ENCODE results near the gene MAMDC4.
"Not testable (repeated sequence)": the region's sequence is repeated elsewhere in the genome, so short reads cannot be mapped to it uniquely, and the experiment has no call there.

MAMDC4 gene

GRCh38 chr9:136825295-136826187 lies 26.6 kb upstream of the MAMDC4 start:
- no peak for DNase-seq

GRCh38 chr9:136826188-136826541 lies 26.0 kb upstream of the MAMDC4 start:
- DNase-seq, result no peak

- DNase-seq, result no peak
These were observed 25.2 kb upstream of the MAMDC4 start for GRCh38 chr9:136826703-136827582.

- DNase-seq, result no peak
These were observed 24.2 kb upstream of the MAMDC4 start for GRCh38 chr9:136827794-136828473.

- DNase-seq, result no peak
These were observed 23.5 kb upstream of the MAMDC4 start for GRCh38 chr9:136828474-136829140.

- no peak for DNase-seq
These were observed 22.7 kb upstream of the MAMDC4 start for GRCh38 chr9:136829412-136829811.

- no peak for DNase-seq
These were observed 21.9 kb upstream of the MAMDC4 start for GRCh38 chr9:136829981-136830885.

- DNase-seq, result no peak
These were observed 21.0 kb upstream of the MAMDC4 start for GRCh38 chr9:136831002-136831719.

- no peak for DNase-seq
These were observed 20.4 kb upstream of the MAMDC4 start for GRCh38 chr9:136831720-136832104.

GRCh38 chr9:136832581-136832980 lies 19.6 kb upstream of the MAMDC4 start:
- no peak for DNase-seq

- DNase-seq, result not testable (repeated sequence)
These were observed 18.6 kb upstream of the MAMDC4 start for GRCh38 chr9:136833381-136834048.

GRCh38 chr9:136835162-136835931 lies 16.8 kb upstream of the MAMDC4 start:
- DNase-seq, result no peak

GRCh38 chr9:136835932-136836904 lies 15.9 kb upstream of the MAMDC4 start:
- no peak for DNase-seq

- no peak for DNase-seq
These were observed 14.8 kb upstream of the MAMDC4 start for GRCh38 chr9:136837146-136837855.

GRCh38 chr9:136837856-136838277 lies 14.3 kb upstream of the MAMDC4 start:
- not testable (repeated sequence) for DNase-seq

GRCh38 chr9:136838314-136839228 lies 13.6 kb upstream of the MAMDC4 start:
- DNase-seq, result no peak

Data from activated gamma-delta T cell treated with Interleukin-2 at 50 U/mL for 16 hours (primary cell).